Skeletal muscle satellite cell (primary cell): ENCODE measurements around the gene RIOK2.
"Not testable (repeated sequence)": the region's sequence is repeated elsewhere in the genome, so short reads cannot be mapped to it uniquely, and the experiment has no call there.

Source experiments
- H3K27me3 ChIP-seq: 2 replicates; pipeline ENCODE4 v1.7.0; 2013; ENCODE audit warnings: low read length; ENCODE audit not compliant: control insufficient read depth, insufficient read depth
- H3K36me3 ChIP-seq: 2 replicates; pipeline ENCODE4 v1.7.0; 2013; ENCODE audit warnings: mild to moderate bottlenecking, control low read depth, low read length; ENCODE audit not compliant: insufficient read depth
- H3K4me1 ChIP-seq: 2 replicates; pipeline ENCODE4 v1.7.0; 2013; ENCODE audit warnings: low read length; ENCODE audit not compliant: control insufficient read depth, insufficient read depth
- H3K4me2 ChIP-seq: 2 replicates; pipeline ENCODE4 v1.7.0; 2013; ENCODE audit warnings: mild to moderate bottlenecking, low read length
- H3K4me3 ChIP-seq: 2 replicates; pipeline ENCODE4 v1.7.0; 2013; ENCODE audit warnings: low read length
- H3K9ac ChIP-seq: 2 replicates; pipeline ENCODE4 v1.7.0; 2013; ENCODE audit warnings: mild to moderate bottlenecking, low read depth, low read length, moderate library complexity
- H3K9me3 ChIP-seq: replicated peaks from 2 replicates; pipeline ENCODE4 v1.7.0; 2013; ENCODE audit warnings: mild to moderate bottlenecking, control low read depth, low read length

The RIOK2 gene

GRCh38 chr5:97141031-97141430, 42.0 kb downstream of the RIOK2 start:
- no peak overlapping the region for H3K4me2 ChIP-seq
- H3K4me1 ChIP-seq: no peaks in the 10 kb centered on the region
- no peaks in the 10 kb centered on the region for H3K9me3 ChIP-seq
- H3K27me3 ChIP-seq: peaks cover 15% of the 10 kb centered on the region
- no peak overlapping the region for H3K9ac ChIP-seq
- H3K36me3 ChIP-seq: no peaks in the 10 kb centered on the region
- no peak overlapping the region for H3K4me3 ChIP-seq

GRCh38 chr5:97140250-97140649, 42.8 kb downstream of the RIOK2 start:
- not testable (repeated sequence) for H3K4me1 ChIP-seq, H3K9ac ChIP-seq, H3K4me2 ChIP-seq

GRCh38 chr5:97136475-97136874, 46.6 kb downstream of the RIOK2 start:
- H3K9ac ChIP-seq: no peak overlapping the region
- no peak overlapping the region for H3K4me2 ChIP-seq
- no peaks in the 10 kb centered on the region for H3K36me3 ChIP-seq
- no peak overlapping the region for H3K4me3 ChIP-seq
- no peaks in the 10 kb centered on the region for H3K9me3 ChIP-seq
- H3K4me1 ChIP-seq: no peaks in the 10 kb centered on the region
- H3K27me3 ChIP-seq: peaks cover 15% of the 10 kb centered on the region

More at GRCh38 chr5:97140250-97140649, 42.8 kb downstream of the RIOK2 start:
- peaks cover 15% of the 10 kb centered on the region for H3K27me3 ChIP-seq
- H3K9me3 ChIP-seq, H3K36me3 ChIP-seq, H3K4me3 ChIP-seq: not testable (repeated sequence)

- Histone ChIP-seq H3K36me3 (no peaks in the 10 kb centered on the region), H3K4me3 (no peak overlapping the region), H3K4me2 (no peak overlapping the region), H3K9ac (no peak overlapping the region), H3K9me3 (no peaks in the 10 kb centered on the region), H3K4me1 (no peaks in the 10 kb centered on the region), H3K27me3 (peaks cover 10% of the 10 kb centered on the region)
These were observed 47.2 kb downstream of the RIOK2 start for GRCh38 chr5:97135868-97136267.

DNA sequence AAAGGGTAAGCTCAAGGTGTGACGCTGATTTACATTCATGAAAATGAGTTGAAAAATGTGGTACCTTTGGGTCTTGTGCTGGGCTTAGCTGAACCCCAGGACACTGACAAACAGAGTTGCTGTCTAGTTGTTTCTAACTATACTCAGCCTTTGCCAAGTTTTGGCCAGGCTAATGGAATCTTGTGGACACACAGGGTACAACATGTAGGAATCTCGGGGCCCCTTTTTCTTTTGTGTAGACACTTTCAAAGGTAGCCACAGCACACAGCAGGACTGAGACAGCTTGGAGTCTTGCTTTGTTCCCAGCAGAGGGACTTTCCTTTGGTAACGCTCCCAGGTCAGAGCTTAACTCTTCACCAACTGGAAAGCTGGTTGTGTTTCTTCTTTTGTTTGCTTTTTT, 48.4 kb downstream of the RIOK2 start:
- no peaks in the 10 kb centered on the region for H3K9me3 ChIP-seq
- no peaks in the 10 kb centered on the region for H3K36me3 ChIP-seq
- H3K4me2 ChIP-seq: no peak overlapping the region
- H3K27me3 ChIP-seq: no peaks in the 10 kb centered on the region
- no peak overlapping the region for H3K9ac ChIP-seq
- H3K4me1 ChIP-seq: no peaks in the 10 kb centered on the region
- H3K4me3 ChIP-seq: no peak overlapping the region

DNA sequence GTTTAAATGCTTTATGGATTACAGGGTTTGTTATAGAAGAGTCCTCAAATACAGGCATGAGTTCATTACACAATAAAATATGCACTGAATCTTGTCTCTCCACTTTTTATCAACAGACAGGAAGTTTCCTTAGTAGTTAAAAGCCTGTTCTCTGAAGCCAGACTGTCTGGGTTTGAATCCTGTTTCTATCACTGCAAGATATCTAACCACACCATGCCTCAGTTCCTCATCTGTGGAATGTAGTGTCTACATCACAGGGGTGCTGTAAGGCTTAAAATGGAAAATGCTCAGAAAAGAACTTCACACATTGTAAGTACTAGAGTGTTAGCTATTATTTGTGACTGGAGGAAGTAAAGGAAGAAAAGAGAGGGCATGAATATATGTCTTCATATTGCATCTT, 49.9 kb downstream of the RIOK2 start:
- no peak overlapping the region for H3K9ac ChIP-seq
- H3K9me3 ChIP-seq: no peaks in the 10 kb centered on the region
- H3K4me3 ChIP-seq: no peak overlapping the region
- H3K27me3 ChIP-seq: peaks cover 4% of the 10 kb centered on the region
- H3K4me1 ChIP-seq: no peaks in the 10 kb centered on the region
- H3K36me3 ChIP-seq: no peaks in the 10 kb centered on the region
- no peak overlapping the region for H3K4me2 ChIP-seq

DNA sequence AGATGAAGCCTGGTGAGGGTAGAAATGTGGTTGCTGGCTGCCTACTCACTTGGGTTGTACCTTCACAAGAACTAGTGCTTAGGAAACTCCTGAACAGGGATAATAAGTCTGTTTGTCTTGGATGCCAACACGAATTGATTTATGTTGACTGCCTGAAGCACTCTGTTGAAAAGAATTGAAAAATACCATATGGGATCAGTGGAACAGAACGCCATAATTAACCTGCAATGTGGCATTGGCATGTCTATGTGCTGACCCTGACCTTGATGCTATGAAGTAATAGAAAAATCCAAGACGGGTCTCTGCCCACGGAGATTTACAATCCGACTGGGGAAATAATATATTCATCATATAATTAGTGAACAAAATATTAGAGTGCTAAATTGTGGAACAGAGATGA, 51.1 kb downstream of the RIOK2 start:
- H3K4me1 ChIP-seq: no peaks in the 10 kb centered on the region
- no peaks in the 10 kb centered on the region for H3K36me3 ChIP-seq
- H3K9ac ChIP-seq: no peak overlapping the region
- no peaks in the 10 kb centered on the region for H3K9me3 ChIP-seq
- H3K4me3 ChIP-seq: no peak overlapping the region
- H3K27me3 ChIP-seq: peaks cover 4% of the 10 kb centered on the region
- no peak overlapping the region for H3K4me2 ChIP-seq

- no peak overlapping the region for H3K4me2 ChIP-seq
- no peaks in the 10 kb centered on the region for H3K36me3 ChIP-seq
- no peak overlapping the region for H3K4me3 ChIP-seq
- H3K4me1 ChIP-seq: no peaks in the 10 kb centered on the region
- H3K9ac ChIP-seq: no peak overlapping the region
- H3K27me3 ChIP-seq: peaks cover 4% of the 10 kb centered on the region
- no peaks in the 10 kb centered on the region for H3K9me3 ChIP-seq
These were observed 51.8 kb downstream of the RIOK2 start for GRCh38 chr5:97131139-97131710.

DNA sequence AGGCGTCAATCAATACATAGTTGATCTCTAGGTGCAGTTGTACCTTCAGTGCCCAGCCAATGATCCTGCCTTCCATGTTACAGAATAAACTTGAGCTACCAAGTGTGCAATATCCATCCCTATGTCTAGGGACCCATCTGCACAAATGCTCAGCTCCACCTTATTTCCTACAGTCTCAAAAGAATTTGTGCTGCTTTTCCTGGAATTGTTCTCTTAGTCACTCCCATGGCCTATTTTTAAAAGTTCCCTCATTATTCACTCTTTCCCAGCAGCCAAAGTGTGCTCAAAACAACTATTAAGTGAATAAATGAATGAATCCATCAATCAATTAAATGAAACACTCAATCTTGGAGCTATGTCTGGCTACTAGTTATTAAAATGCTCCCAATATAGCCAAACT, 55.3 kb downstream of the RIOK2 start:
- H3K36me3 ChIP-seq: no peaks in the 10 kb centered on the region
- no peaks in the 10 kb centered on the region for H3K4me1 ChIP-seq
- H3K9ac ChIP-seq: no peak overlapping the region
- peaks cover 29% of the 10 kb centered on the region for H3K27me3 ChIP-seq
- H3K9me3 ChIP-seq: no peaks in the 10 kb centered on the region
- H3K4me2 ChIP-seq: no peak overlapping the region
- no peak overlapping the region for H3K4me3 ChIP-seq

DNA sequence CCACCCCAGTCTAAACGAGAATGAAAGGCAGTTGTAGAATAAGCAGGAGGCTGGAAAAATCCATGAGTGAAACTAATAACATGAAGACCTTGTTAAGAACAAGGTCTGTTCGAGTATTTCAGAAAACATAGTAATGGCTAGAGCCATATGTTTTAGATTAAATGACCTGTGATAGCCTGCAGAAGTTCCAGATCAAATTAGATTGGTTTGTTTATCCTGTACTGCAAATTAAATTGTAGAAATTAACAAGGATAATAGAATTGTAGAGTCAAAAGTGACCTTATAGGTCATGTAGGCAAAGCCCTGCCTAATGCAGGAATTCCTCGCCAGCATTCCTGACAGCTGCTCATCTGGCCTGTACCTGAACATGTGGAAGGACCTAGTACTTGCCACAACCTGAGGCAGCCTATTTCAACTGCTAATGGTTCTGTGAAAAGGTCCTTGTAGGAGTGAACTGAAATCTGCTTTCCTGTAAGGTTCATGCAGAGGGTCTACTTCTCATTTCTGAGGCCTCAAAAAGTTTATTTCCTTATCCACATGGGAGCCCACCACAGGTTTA, 57.8 kb downstream of the RIOK2 start:
- Histone ChIP-seq H3K9ac (no peak overlapping the region), H3K36me3 (no peaks in the 10 kb centered on the region), H3K4me1 (no peaks in the 10 kb centered on the region), H3K4me3 (no peak overlapping the region), H3K27me3 (peaks cover 45% of the 10 kb centered on the region), H3K4me2 (no peak overlapping the region), H3K9me3 (no peaks in the 10 kb centered on the region)

DNA sequence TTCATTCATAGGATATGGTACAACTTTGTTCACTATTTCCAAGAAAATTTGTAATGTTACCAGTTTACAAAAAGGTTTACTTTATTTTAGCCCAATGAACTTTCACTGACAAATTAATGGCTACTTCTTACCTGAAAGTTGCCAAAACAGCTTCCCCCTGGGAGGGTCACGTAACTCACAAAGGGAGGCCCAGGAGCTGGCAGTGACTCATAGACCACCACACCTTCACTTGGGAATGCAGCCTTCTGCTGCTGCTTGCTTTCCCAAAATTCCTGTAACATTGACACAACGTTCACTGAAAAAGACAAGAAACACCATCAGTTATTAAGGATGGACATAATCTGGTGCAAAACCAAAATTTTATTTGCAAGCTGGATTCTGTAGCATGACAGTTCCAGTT, 58.7 kb downstream of the RIOK2 start:
- Histone ChIP-seq H3K36me3 (no peaks in the 10 kb centered on the region), H3K9me3 (no peaks in the 10 kb centered on the region), H3K4me2 (no peak overlapping the region), H3K9ac (no peak overlapping the region), H3K4me1 (no peaks in the 10 kb centered on the region), H3K4me3 (no peak overlapping the region), H3K27me3 (peaks cover 46% of the 10 kb centered on the region)

DNA sequence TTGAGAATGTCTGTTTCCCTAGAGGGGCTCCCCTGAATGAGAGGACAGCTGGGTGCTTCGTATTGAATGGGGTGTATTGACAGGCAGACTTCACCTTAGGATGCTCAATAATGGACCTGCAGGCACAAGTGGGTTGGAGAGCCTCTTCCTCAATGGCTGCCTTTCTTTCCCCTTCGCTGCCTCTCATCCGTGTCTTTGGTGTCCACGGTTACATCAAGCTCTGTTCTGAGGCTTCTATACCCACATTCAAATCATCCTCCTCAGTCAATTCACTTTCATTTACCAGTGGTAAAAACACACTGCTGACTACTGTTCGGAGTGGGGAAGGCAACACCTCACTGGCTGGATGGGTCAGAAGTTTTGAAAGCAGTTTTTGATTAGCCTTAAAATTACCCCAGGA, 61.2 kb downstream of the RIOK2 start:
- H3K27me3 ChIP-seq: peaks cover 41% of the 10 kb centered on the region
- no peaks in the 10 kb centered on the region for H3K4me1 ChIP-seq
- no peaks in the 10 kb centered on the region for H3K9me3 ChIP-seq
- H3K4me3 ChIP-seq: no peak overlapping the region
- no peaks in the 10 kb centered on the region for H3K36me3 ChIP-seq
- H3K9ac ChIP-seq: no peak overlapping the region
- no peak overlapping the region for H3K4me2 ChIP-seq
